ENCODE results near the gene VPS13A.
"Not testable (repeated sequence)": the region's sequence is repeated elsewhere in the genome, so short reads cannot be mapped to it uniquely, and the experiment has no call there.

Gene VPS13A

GRCh38 chr9:77423841-77424240 lies 246.5 kb downstream of the VPS13A start:
- no peak for DNase-seq (ENCODE audit: low read depth in 2 of 2)

GRCh38 chr9:77424993-77425392 lies 247.7 kb downstream of the VPS13A start:
- no peak for DNase-seq (ENCODE audit: low read depth in 2 of 2)

- no peak for DNase-seq (ENCODE audit: low read depth in 2 of 2)
Observed at GRCh38 chr9:77426712-77427111, 249.4 kb downstream of the VPS13A start.

- DNase-seq (ENCODE audit: low read depth in 2 of 2) = no peak
Observed at GRCh38 chr9:77427256-77427927, 250.1 kb downstream of the VPS13A start.

GRCh38 chr9:77429928-77430327 lies 252.6 kb downstream of the VPS13A start:
- no peak for DNase-seq (ENCODE audit: low read depth in 2 of 2)

GRCh38 chr9:77432053-77432452 lies 254.7 kb downstream of the VPS13A start:
- DNase-seq (ENCODE audit: low read depth in 2 of 2) = no peak

GRCh38 chr9:77433675-77434445 lies 256.5 kb downstream of the VPS13A start:
- DNase-seq (ENCODE audit: low read depth in 2 of 2) = peak in 1 of 2 donors; percentile 11

GRCh38 chr9:77435277-77435676 lies 257.9 kb downstream of the VPS13A start:
- no peak for DNase-seq (ENCODE audit: low read depth in 2 of 2)

- DNase-seq (ENCODE audit: low read depth in 2 of 2) = no peak
Observed at GRCh38 chr9:77435688-77436087, 258.4 kb downstream of the VPS13A start.

- no peak for DNase-seq (ENCODE audit: low read depth in 2 of 2)
Observed at GRCh38 chr9:77438653-77439052, 261.3 kb downstream of the VPS13A start.

- no peak for DNase-seq (ENCODE audit: low read depth in 2 of 2)
Observed at GRCh38 chr9:77440057-77440456, 262.7 kb downstream of the VPS13A start.

- not testable (repeated sequence) for DNase-seq (ENCODE audit: low read depth in 2 of 2)
Observed at GRCh38 chr9:77441124-77441523, 263.8 kb downstream of the VPS13A start.

GRCh38 chr9:77442436-77442835 lies 265.1 kb downstream of the VPS13A start:
- DNase-seq (ENCODE audit: low read depth in 2 of 2) = no peak

- no peak for DNase-seq (ENCODE audit: low read depth in 2 of 2)
Observed at GRCh38 chr9:77447646-77448045, 270.3 kb downstream of the VPS13A start.

GRCh38 chr9:77449240-77450084 lies 272.1 kb downstream of the VPS13A start:
- DNase-seq (ENCODE audit: low read depth in 2 of 2) = no peak

- no peak for DNase-seq (ENCODE audit: low read depth in 2 of 2)
Observed at GRCh38 chr9:77450085-77450475, 272.7 kb downstream of the VPS13A start.

- no peak for DNase-seq (ENCODE audit: low read depth in 2 of 2)
Observed at GRCh38 chr9:77451507-77451906, 274.2 kb downstream of the VPS13A start.

- no peak for DNase-seq (ENCODE audit: low read depth in 2 of 2)
Observed at GRCh38 chr9:77453825-77454647, 276.7 kb downstream of the VPS13A start.

- DNase-seq (ENCODE audit: low read depth in 2 of 2) = no peak
Observed at GRCh38 chr9:77454663-77455062, 277.3 kb downstream of the VPS13A start.

- DNase-seq (ENCODE audit: low read depth in 2 of 2) = no peak
Observed at GRCh38 chr9:77455312-77455927, 278.1 kb downstream of the VPS13A start.

GRCh38 chr9:77456829-77457437 lies 279.6 kb downstream of the VPS13A start:
- peak; percentile 58 to 62 for DNase-seq (ENCODE audit: low read depth in 2 of 2)

All from stimulated activated CD8-positive, alpha-beta memory T cell treated with anti-CD3 and anti-CD28 coated beads, Interleukin-2, amount 100 ng/mL, for 1 hour (primary cell).